Ishikawa (cell line): ENCODE data around the gene ANKS6.
A peak's percentile ranks its signal among the peaks of the same experiment; 100 is the strongest.

Experiments
- CEBPB ChIP-seq: IDR thresholded peaks from 2 replicates; pipeline ENCODE4 v1.6.1; 2012
- CREB1 ChIP-seq: IDR thresholded peaks from 2 replicates; pipeline ENCODE4 v1.6.1; 2012; ENCODE audit warnings: low read depth
- EGR1 ChIP-seq: IDR thresholded peaks from 2 replicates; pipeline ENCODE4 v1.6.1; 2012
- EP300 ChIP-seq: IDR thresholded peaks from 2 replicates; pipeline ENCODE4 v1.6.1; 2012; ENCODE audit warnings: borderline replicate concordance
- FOXM1 ChIP-seq: IDR thresholded peaks from 2 replicates; pipeline ENCODE4 v1.6.1; 2012; ENCODE audit warnings: low read depth, borderline replicate concordance
- NFIC ChIP-seq: IDR thresholded peaks from 2 replicates; pipeline ENCODE4 v1.6.1; 2012
- RAD21 ChIP-seq: IDR thresholded peaks from 2 replicates; pipeline ENCODE4 v1.6.1; 2012; ENCODE audit warnings: low read depth
- REST ChIP-seq: IDR thresholded peaks from 2 replicates; pipeline ENCODE4 v1.6.1; 2012; ENCODE audit warnings: low read depth, mild to moderate bottlenecking
- TAF1 ChIP-seq: IDR thresholded peaks from 2 replicates; pipeline ENCODE4 v1.6.1; 2012; ENCODE audit warnings: low read depth, mild to moderate bottlenecking
- TCF12 ChIP-seq: IDR thresholded peaks from 2 replicates; pipeline ENCODE4 v1.6.1; 2012; ENCODE audit warnings: low read depth
- TEAD4 ChIP-seq: IDR thresholded peaks from 2 replicates; pipeline ENCODE4 v1.6.1; 2012
- USF1 ChIP-seq: IDR thresholded peaks from 2 replicates; pipeline ENCODE4 v1.6.1; 2012
- YY1 ChIP-seq: IDR thresholded peaks from 2 replicates; pipeline ENCODE4 v1.6.1; 2012; ENCODE audit warnings: low read depth
- ZBTB7A ChIP-seq: IDR thresholded peaks from 2 replicates; pipeline ENCODE4 v1.6.1; 2012; ENCODE audit warnings: low read depth
- TF ChIP-seq, protein P1 (sequence below): IDR thresholded peaks from 2 replicates; pipeline ENCODE4 v1.6.1; 2012

The ANKS6 gene

GRCh38 chr9:98804083-98804482, 7.7 kb upstream of the ANKS6 start:
- no peak for TF ChIP-seq RAD21
- TF ChIP-seq CEBPB: no peak
- TF ChIP-seq EP300: no peak
- TF ChIP-seq USF1: no peak
- no peak for TF ChIP-seq EGR1
- TF ChIP-seq YY1: no peak
- no peak for TF ChIP-seq ZBTB7A
- TF ChIP-seq TCF12: no peak
- TF ChIP-seq, protein P1, sequence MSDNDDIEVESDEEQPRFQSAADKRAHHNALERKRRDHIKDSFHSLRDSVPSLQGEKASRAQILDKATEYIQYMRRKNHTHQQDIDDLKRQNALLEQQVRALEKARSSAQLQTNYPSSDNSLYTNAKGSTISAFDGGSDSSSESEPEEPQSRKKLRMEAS: no peak
- no peak for TF ChIP-seq TEAD4
- TF ChIP-seq FOXM1: no peak
- TF ChIP-seq REST: no peak
- TF ChIP-seq CREB1: no peak
- TF ChIP-seq NFIC: no peak; the same call in 1 of the 2 replicates

DNA sequence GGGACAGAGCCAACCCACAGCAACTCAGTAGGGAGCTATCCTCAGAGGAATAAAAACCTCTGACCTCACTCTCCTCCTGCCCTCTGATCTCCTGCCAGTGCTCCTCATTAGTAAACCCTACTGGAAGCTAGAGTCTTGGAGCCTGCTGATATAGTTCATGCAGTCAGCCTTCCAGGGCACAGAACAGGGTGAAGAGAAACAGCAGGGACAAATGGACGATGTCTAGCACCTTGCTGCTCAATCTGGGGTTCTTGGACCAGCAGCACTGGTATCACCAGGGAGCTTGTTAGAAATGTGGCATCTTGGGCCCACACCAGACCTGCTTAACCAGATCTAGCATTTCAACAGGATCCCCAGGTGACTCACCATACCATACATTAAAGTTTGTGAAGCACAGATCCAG, 5.6 kb upstream of the ANKS6 start:
- TF ChIP-seq REST (no peak), TCF12 (0 out of 2 replicates have a peak, but pooled peaks have one; percentile 34)

DNA sequence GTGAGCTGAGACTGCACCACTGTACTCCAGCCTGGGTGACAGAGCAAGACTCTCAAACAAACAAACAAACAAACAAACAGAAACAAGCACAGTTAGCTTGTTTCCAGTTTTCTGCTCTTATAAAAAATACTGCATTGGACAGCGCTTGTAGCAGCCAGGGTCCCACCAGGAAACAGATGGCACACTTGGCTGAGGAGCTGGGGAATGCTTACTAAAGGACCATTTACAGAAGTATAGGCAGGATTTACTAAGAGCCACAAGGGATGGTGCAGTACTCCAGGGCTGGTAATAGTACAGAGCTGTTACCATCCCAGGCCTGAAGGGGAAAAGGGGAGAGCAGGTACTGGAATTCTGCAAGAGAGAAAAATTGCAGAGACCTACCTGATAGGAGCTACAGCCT, 5.2 kb upstream of the ANKS6 start:
- TF ChIP-seq RAD21: no peak
- no peak for TF ChIP-seq EGR1
- no peak for TF ChIP-seq ZBTB7A
- no peak for TF ChIP-seq FOXM1
- no peak for TF ChIP-seq CREB1
- TF ChIP-seq TCF12: no peak
- no peak for TF ChIP-seq REST
- TF ChIP-seq USF1: no peak
- no peak for TF ChIP-seq EP300
- TF ChIP-seq NFIC: no peak
- TF ChIP-seq TEAD4: no peak
- TF ChIP-seq, protein P1: no peak
- no peak for TF ChIP-seq TAF1
- TF ChIP-seq YY1: no peak
- no peak for TF ChIP-seq CEBPB

DNA sequence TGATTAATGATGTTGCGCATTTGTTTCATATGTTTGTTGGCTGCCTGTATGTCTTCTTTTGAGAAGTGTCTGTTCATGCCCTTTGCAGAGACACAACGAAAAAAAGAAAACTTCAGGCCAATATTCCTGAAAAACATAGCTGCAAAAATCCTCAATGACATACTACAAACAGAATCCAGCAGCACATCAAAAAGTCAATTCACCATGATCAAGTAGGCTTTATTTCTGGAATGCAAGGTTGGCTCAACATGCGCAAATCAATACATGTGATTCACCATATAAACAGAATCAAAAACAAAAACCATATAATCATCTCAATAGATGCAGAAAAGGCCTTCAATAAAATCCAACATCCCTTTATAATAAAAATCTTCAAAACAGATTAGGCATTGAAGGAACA, 1.9 kb upstream of the ANKS6 start:
- TF ChIP-seq CEBPB: no peak

- TF ChIP-seq USF1 (no peak), EP300 (no peak)
These were observed 1.1 kb upstream of the ANKS6 start for GRCh38 chr9:98797491-98797890.

DNA sequence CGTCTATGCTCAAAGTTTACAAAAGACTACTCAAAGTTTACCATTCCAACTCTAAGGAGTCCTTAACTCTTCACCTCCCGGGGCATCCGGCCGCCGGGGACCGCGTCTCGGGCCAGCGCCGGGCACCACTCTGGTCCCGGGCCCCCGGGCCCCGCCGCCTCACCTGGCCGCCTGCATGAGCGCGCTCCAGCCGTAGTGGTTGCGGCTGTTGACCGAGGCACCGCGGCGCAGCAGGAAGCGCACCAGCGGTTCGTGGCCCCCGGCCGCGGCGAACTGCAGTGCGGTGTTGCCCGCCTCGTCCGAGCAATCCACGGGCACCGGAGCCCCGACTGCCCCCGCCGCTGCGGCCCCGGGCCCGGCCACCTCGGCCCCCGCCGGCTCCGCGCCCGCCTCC, 388 bp downstream of the ANKS6 start:
- 0 out of 2 replicates have a peak, but pooled peaks have one; percentile 16 for TF ChIP-seq ZBTB7A
- no peak for TF ChIP-seq CEBPB
